ENCODE measurements around the gene NTPCR. TPM values are rescaled to one million over a fixed set of nuclear protein-coding genes. Genes with fewer than 3 reads are reported as not detected.
"Not testable (repeated sequence)": the region's sequence is repeated elsewhere in the genome, so short reads cannot be mapped to it uniquely, and the experiment has no call there.

Gene NTPCR
- total and polyA plus RNA-seq, 9 donors: 17.5 to 46.5 (median 37.6) TPM

DNA sequence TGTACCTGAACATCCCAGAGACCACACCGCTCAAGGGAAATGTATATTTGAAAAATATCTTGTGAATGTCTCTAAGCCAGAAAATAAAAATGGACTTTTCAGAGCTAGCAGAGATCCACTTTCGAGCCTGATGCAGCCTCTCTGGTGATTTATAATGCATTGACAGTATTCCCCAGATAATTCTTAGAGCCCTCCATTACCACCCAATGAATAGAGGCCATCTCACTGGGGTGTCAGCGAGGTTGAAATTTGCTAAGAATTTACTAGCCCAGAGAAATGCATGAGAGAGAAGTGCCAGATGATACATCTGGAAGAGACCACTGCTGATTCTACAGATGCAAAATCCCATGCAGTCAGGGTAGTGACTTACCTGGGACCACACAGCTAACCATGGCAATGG lies 25.5 kb upstream of the NTPCR start:
- H3K27me3 ChIP-seq: no peaks in the 10 kb centered on the region
- intact Hi-C loops (cut with DNase I): no loop called here
- H3K27ac ChIP-seq: no peak overlapping the region
- H3K4me1 ChIP-seq (ENCODE audit: insufficient read depth): no peaks in the 10 kb centered on the region
- 85 to 97% (median 96%) methylated on average over 3 of the region's 3 CpGs for WGBS, 3 donors
- H3K36me3 ChIP-seq: no peaks in the 10 kb centered on the region
- TF ChIP-seq EP300 (IDR thresholded peaks at IDR 0.05): no peak
- TF ChIP-seq POLR2A (IDR thresholded peaks at IDR 0.05): no peak
- no peak for TF ChIP-seq CTCF (IDR thresholded peaks at IDR 0.05)
- H3K4me3 ChIP-seq: no peak overlapping the region
- no peak for DNase-seq
- H3K9me3 ChIP-seq: no peaks in the 10 kb centered on the region

DNA sequence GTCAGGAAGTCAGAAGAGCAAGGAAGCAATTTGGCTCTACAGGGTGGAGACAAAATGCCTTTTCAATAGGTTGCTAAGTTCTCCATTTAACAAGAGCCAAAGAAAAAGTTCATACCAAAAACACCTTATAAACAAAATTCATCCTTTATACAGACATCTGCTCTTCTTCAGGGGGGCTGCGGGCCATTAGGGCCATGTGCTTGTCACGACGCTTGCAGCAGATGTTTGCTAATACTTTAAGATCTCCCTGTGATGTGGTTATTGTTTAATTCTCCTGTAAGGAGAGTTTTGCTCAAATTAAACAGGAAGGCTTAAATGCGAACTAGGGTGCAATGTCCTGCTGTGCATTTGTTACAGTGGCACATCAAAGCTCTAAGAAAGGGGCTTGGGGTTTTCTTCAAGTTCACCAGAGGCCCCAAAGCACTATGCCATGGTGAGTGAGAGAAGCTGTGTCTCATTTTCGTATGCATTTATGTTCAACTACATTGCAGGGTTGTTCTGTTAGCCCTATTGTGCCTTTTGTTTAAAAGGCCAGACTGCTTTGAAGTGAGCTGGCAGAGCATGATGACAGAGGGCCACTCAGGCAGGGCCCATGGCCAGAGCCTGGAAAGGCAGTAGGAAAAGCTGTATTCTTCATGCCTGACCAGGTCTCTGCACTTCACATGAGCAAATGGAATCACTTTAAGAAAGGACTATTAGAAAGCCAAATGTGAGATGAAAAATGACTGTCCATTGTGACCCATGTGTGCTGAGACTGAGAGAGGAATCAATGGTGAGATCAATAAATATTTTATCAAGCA lies 24.8 kb upstream of the NTPCR start:
- Histone ChIP-seq H3K4me3 (no peak overlapping the region), H3K9me3 (no peaks in the 10 kb centered on the region), H3K36me3 (no peaks in the 10 kb centered on the region), H3K27ac (no peak overlapping the region), H3K27me3 (no peaks in the 10 kb centered on the region), H3K4me1 (ENCODE audit: insufficient read depth) (no peaks in the 10 kb centered on the region)
- 92 to 98% (median 93%) methylated on average over 5 of the region's 5 CpGs for WGBS, 3 donors
- TF ChIP-seq EP300 (IDR thresholded peaks at IDR 0.05): no peak
- no peak for TF ChIP-seq POLR2A (IDR thresholded peaks at IDR 0.05)
- TF ChIP-seq CTCF (IDR thresholded peaks at IDR 0.05): no peak
- DNase-seq: no peak
- intact Hi-C loops (cut with DNase I): no loop called here

GRCh38 chr1:232927166-232927565 lies 23.2 kb upstream of the NTPCR start:
- 84 to 94% (median 86%) methylated on average over 6 of the region's 6 CpGs for WGBS, 3 donors
- H3K4me3 ChIP-seq: not testable (repeated sequence)

DNA sequence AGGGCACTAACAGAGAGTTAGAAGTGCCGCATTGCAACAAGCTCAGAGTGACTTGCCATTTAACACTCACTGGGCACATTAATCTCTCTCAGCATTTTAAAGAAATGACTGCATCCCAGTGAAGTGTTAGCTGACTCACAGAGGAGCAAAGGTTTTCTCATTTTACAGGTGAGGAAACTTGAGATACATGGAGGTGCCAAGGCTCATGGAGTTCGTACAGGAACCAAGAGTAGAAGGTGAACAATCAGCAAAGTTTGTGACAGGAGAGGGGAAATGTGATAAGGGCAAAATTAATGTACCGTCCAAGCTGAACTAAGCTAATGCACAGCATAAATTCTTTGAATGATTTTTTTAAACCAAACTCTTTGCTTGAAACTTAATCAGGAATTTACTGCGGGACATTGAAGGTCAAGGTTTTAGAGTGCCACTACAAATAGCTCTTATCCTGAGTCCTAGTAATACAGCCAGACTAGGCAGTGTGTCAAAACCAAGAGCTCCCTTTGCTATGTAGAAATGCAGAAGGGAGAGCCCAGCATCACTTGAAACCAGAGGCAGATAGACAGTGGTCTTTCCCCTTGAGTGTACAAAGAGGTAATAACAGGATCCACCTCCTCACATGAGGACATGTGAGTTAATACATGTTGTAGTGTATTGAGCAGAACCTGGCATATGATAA lies 22.4 kb upstream of the NTPCR start:
- no peak for DNase-seq
- H3K27ac ChIP-seq: no peak overlapping the region
- intact Hi-C loops (cut with DNase I): no loop called here
- H3K27me3 ChIP-seq: no peaks in the 10 kb centered on the region
- no peaks in the 10 kb centered on the region for H3K4me1 ChIP-seq (ENCODE audit: insufficient read depth)
- TF ChIP-seq CTCF (IDR thresholded peaks at IDR 0.05) (no peak), EP300 (IDR thresholded peaks at IDR 0.05) (no peak), POLR2A (IDR thresholded peaks at IDR 0.05) (no peak)
- WGBS, 3 donors: 33 to 50% (median 34%) methylated on average over 4 of the region's 4 CpGs
- no peaks in the 10 kb centered on the region for H3K9me3 ChIP-seq
- H3K4me3 ChIP-seq: no peak overlapping the region
- H3K36me3 ChIP-seq: no peaks in the 10 kb centered on the region

More at GRCh38 chr1:232927166-232927565, 23.2 kb upstream of the NTPCR start:
- H3K27ac ChIP-seq; intact Hi-C loops (cut with DNase I); DNase-seq; H3K36me3 ChIP-seq; H3K9me3 ChIP-seq; H3K27me3 ChIP-seq; H3K4me1 ChIP-seq (ENCODE audit: insufficient read depth): not testable (repeated sequence)
